GM12878 (cell line): Measurements from ENCODE around the gene CDC25A. TPM values are rescaled to one million over a fixed set of nuclear protein-coding genes. Genes with fewer than 3 reads are reported as not detected.

Experiments used
- ATAC-seq: fragments of 200-7000 bp; cut with Tn5 transposase; 3 replicates; pipeline ENCODE4 v1.9.1; 2020; ENCODE audit warnings: mild to moderate bottlenecking, moderate library complexity
- BruUV-seq: library from RNA; stranded (reverse); fragments of 400-500 nt; replicated peaks from 2 replicates; lab custom pipeline; 2021; lab: Mats Ljungman, UMichigan
- CTCF ChIA-PET: fragments of 300-600 bp; sonication (Branson Sonifier 250); formaldehyde crosslinking; extraction: SDS; loops from one replicate; lab custom pipeline; 2021; ENCODE audit warnings: inconsistent platforms; lab: Yijun Ruan, JAX
- POLR2A ChIA-PET: fragments of 350-600 bp; formaldehyde crosslinking; extraction: SDS; loops from one replicate; lab custom pipeline; 2021; ENCODE audit warnings: inconsistent platforms; lab: Charles Lee
- RAD21 ChIA-PET: fragments of 300-600 bp; sonication (Branson Sonifier 250); formaldehyde crosslinking; loops from one replicate; lab custom pipeline; 2023; ENCODE audit warnings: antibody characterized with exemption; ENCODE audit not compliant: unreplicated experiment; lab: Charles Lee
- SMC1A ChIA-PET: fragments of 300-600 bp; sonication (Branson Sonifier 250); formaldehyde crosslinking; loops from one replicate; lab custom pipeline; 2023; ENCODE audit not compliant: unreplicated experiment, uncharacterized antibody; lab: Charles Lee
- DNase-seq: peaks from one replicate; pipeline ENCODE4 v3.0.0-alpha.2; 2011; ENCODE audit warnings: low read depth, low spot score
- FAIRE-seq: peaks from 3 replicates; lab custom pipeline; 2011; peaks lifted over from hg19 to GRCh38; lab: Jason Lieb, UNC
- H2AFZ ChIP-seq: 2 replicates; pipeline ENCODE4 v1.6.0; 2011; ENCODE audit warnings: low read depth, low read length, control low read depth; ENCODE audit not compliant: control insufficient read depth
- H3K27ac ChIP-seq: 2 replicates; pipeline ENCODE4 v1.5.1; 2011; ENCODE audit warnings: control low read depth; ENCODE audit not compliant: control insufficient read depth, insufficient read depth
- H3K27me3 ChIP-seq, 2 experiments: replicated peaks in 1 of 2; 2 replicates each; pipeline versions ENCODE4 v1.6.0 to v1.6.1; 2011; ENCODE audit warnings: low read length in 1 of 2; ENCODE audit not compliant: control insufficient read depth in 2 of 2, insufficient read depth in 2 of 2
- H3K36me3 ChIP-seq, 2 experiments: 2 replicates each; pipeline ENCODE4 v1.5.1; 2011; ENCODE audit warnings: low read length in 1 of 2; ENCODE audit not compliant: control insufficient read depth in 2 of 2, insufficient read depth in 2 of 2
- H3K4me1 ChIP-seq: 2 replicates; pipeline ENCODE4 v1.6.1; 2011; ENCODE audit warnings: mild to moderate bottlenecking, low read length, moderate library complexity, mixed read lengths; ENCODE audit not compliant: control insufficient read depth, insufficient read depth
- H3K4me2 ChIP-seq: 2 replicates; pipeline ENCODE4 v1.6.0; 2011; ENCODE audit warnings: control low read depth; ENCODE audit not compliant: control insufficient read depth, insufficient read depth
- H3K4me3 ChIP-seq: fragments of 200-600 bp; sonication (generic); 2 replicates; pipeline ENCODE4 v1.5.1; 2016
- H3K79me2 ChIP-seq: 2 replicates; pipeline ENCODE4 v1.6.0; 2011; ENCODE audit warnings: low read length; ENCODE audit not compliant: control insufficient read depth, insufficient read depth
- H3K9ac ChIP-seq: 2 replicates; pipeline ENCODE4 v1.8.0; 2011; ENCODE audit warnings: low read length, control low read depth, mixed read lengths; ENCODE audit not compliant: control insufficient read depth, insufficient read depth
- H3K9me3 ChIP-seq: replicated peaks from 3 replicates; pipeline ENCODE4 v1.5.1; 2011; ENCODE audit warnings: mild to moderate bottlenecking, low read length; ENCODE audit not compliant: control insufficient read depth, insufficient read depth
- H4K20me1 ChIP-seq: 2 replicates; pipeline ENCODE4 v1.6.0; 2011; ENCODE audit not compliant: control insufficient read depth, insufficient read depth
- BHLHE40 ChIP-seq, 2 experiments: fragments of 450-650 bp in 1 of 2; IDR thresholded peaks; 2 replicates each; pipeline ENCODE4 v1.6.1; 2011 to 2017; ENCODE audit warnings: low read depth in 2 of 2, borderline replicate concordance in 1 of 2, improper control_type of control experiment in 1 of 2, low read length in 1 of 2, mild to moderate bottlenecking in 1 of 2
- LARP7 ChIP-seq: fragments of 450-650 bp; IDR thresholded peaks from 2 replicates; pipeline ENCODE4 v1.6.1; 2017; ENCODE audit warnings: mild to moderate bottlenecking
- NFXL1 ChIP-seq: fragments of 450-650 bp; IDR thresholded peaks from 2 replicates; pipeline ENCODE4 v1.6.1; 2017; ENCODE audit warnings: antibody characterized with exemption, mild to moderate bottlenecking, borderline replicate concordance
- SUPT20H ChIP-seq: IDR thresholded peaks from 2 replicates; pipeline ENCODE4 v1.6.1; 2011; ENCODE audit warnings: low read depth, mild to moderate bottlenecking, low read length, moderate library complexity, borderline replicate concordance; ENCODE audit not compliant: control insufficient read depth
- WGBS: methylation state at CpG from one replicate; pipeline ENCODE4 v1.1.6; 2016; ENCODE audit warnings: low lambda C conversion rate; ENCODE audit not compliant: insufficient replicate concordance, insufficient coverage; ENCODE audit errors: missing lambda C conversion rate; 5-methylcytosine and 5-hydroxymethylcytosine counted together
- in situ Hi-C: fragments of 300-500 bp; cut with MboI; formaldehyde crosslinking; loops from 9 replicates; pipeline ENCODE4 v1.14.3; 2018; ENCODE audit warnings: mixed read lengths
- intact Hi-C: fragments of 100-400 bp; cut with micrococcal nuclease; formaldehyde crosslinking; loops from one replicate; pipeline ENCODE4 v1.14.2; 2022; ENCODE audit not compliant: unreplicated experiment
- polyA plus RNA-seq, 11 experiments: library from polyadenylated mRNA; depleted of rRNA in 4 of 11; unstranded in 6 of 11; stranded (reverse) in 5 of 11; fragments of >200 nt; fragmentation: Nextera tagmentation in 4 of 11; fragmentation: Illumina TruSeq in 1 of 11; extraction: Ambion mirVana in 4 of 11; extraction: Trizol in 1 of 11; gene quantifications; 1 replicate in 1 of 11; 2 replicates in 10 of 11; pipeline versions ENCODE4 v1.2.1 to v1.2.3, GENCODE V29; 2011 to 2016; ENCODE audit warnings: inconsistent platforms in 2 of 11, missing spikeins in 2 of 11, low read depth in 1 of 11
- total RNA-seq, 4 experiments: library from RNA; depleted of rRNA in 3 of 4; stranded (reverse); fragments of >200 nt in 3 of 4; fragmentation: Illumina TruSeq in 1 of 4; extraction: Trizol in 1 of 4; gene quantifications; 2 replicates each; pipeline versions ENCODE4 v1.2.1 to v1.2.3, GENCODE V29; 2013 to 2021
- TF ChIP-seq, protein P1 (sequence below): fragments of 450-650 bp; formaldehyde crosslinking; IDR thresholded peaks from 2 replicates; pipeline ENCODE4 v1.5.0; 2022; ENCODE audit warnings: mild to moderate bottlenecking, missing genetic modification characterization

The CDC25A gene
- total and polyA plus RNA-seq, 10 of the 15 experiments (the other 5 are each of a cell fraction or from before 2014, with no cell fraction given): 2.9 to 36.6 (median 26.9) TPM

DNA sequence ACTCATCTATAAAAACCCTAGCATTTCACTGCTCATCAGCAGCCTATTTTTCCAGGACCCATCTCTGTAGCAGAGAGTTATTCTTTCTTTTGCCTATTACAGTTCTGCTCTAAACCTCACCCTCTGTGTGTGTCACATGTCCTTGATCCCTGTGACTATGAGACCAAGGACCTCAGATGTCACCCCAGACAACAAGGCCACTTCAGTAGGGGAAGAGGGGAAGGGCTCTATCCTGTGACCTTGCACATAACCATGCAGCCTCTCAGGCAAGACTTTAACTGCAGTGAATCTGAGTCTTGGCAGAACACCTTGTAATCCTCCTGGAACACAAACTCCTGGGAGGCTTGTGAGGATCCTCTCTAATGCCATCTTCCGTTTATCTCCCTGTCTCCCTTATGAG is 48.3 kb upstream of the CDC25A start (continued):
- TF ChIP-seq, protein P1, sequence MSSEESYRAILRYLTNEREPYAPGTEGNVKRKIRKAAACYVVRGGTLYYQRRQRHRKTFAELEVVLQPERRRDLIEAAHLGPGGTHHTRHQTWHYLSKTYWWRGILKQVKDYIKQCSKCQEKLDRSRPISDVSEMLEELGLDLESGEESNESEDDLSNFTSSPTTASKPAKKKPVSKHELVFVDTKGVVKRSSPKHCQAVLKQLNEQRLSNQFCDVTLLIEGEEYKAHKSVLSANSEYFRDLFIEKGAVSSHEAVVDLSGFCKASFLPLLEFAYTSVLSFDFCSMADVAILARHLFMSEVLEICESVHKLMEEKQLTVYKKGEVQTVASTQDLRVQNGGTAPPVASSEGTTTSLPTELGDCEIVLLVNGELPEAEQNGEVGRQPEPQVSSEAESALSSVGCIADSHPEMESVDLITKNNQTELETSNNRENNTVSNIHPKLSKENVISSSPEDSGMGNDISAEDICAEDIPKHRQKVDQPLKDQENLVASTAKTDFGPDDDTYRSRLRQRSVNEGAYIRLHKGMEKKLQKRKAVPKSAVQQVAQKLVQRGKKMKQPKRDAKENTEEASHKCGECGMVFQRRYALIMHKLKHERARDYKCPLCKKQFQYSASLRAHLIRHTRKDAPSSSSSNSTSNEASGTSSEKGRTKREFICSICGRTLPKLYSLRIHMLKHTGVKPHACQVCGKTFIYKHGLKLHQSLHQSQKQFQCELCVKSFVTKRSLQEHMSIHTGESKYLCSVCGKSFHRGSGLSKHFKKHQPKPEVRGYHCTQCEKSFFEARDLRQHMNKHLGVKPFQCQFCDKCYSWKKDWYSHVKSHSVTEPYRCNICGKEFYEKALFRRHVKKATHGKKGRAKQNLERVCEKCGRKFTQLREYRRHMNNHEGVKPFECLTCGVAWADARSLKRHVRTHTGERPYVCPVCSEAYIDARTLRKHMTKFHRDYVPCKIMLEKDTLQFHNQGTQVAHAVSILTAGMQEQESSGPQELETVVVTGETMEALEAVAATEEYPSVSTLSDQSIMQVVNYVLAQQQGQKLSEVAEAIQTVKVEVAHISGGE (CRISPR knock-in tag): no peak
- no peak for TF ChIP-seq SUPT20H

GRCh38 chr3:48233542-48233941 is 45.3 kb upstream of the CDC25A start:
- no peak; the same call in 1 of the 3 replicates for ATAC-seq
- Histone ChIP-seq H3K36me3 (no peaks in the 10 kb centered on the region), H3K79me2 (no peaks in the 10 kb centered on the region), H3K9me3 (no peaks in the 10 kb centered on the region), H3K4me2 (peak overlapping the region; percentile 50), H2AFZ (peak overlapping the region; percentile 44; the same call in 1 of the 2 replicates), H3K27ac (0 out of 2 replicates have a peak overlapping the region, but pooled peaks have one; percentile 24), H4K20me1 (no peaks in the 10 kb centered on the region), H3K27me3 (no peaks in the 10 kb centered on the region), H3K9ac (no peak overlapping the region), H3K4me3 (no peak overlapping the region), H3K4me1 (peaks cover 39% of the 10 kb centered on the region)
- 51% methylated on average over 2 of the region's 2 CpGs for WGBS
- DNase-seq: no peak
- ChIA-PET SMC1A (interaction anchor here (0.5 to 7.4 kb wide), 9 partner anchors 10 to 312 kb away, joined by 3 to 57 read pairs (median 3); no protein-coding TSS in a partner anchor), POLR2A (interaction anchor here (1.3 kb wide), 1 partner anchor 9 kb away, joined by 7 read pairs; no protein-coding TSS in a partner anchor), RAD21 (interaction anchor here (0.8 to 6.1 kb wide), 7 partner anchors 9 to 204 kb away, joined by 3 to 72 read pairs (median 5); partner anchors contain the start of genes CCDC51 and TMA7), CTCF (interaction anchor here (0.7 to 16.5 kb wide), 10 partner anchors 10 to 202 kb away, joined by 3 to 267 read pairs (median 4); partner anchors contain the start of gene CAMP)
- no peak for FAIRE-seq
- TF ChIP-seq BHLHE40 (IDR thresholded peaks at IDR 0.05; ENCODE audit: borderline replicate concordance in 1 of 2, low read depth in 2 of 2, low read length in 1 of 2) (peak in 1 of 2 experiments; percentile 74; a peak in 1 of 4 replicates), NFXL1 (no peak), LARP7 (no peak)
- intact Hi-C loops: loop anchor here (2.0 to 5.0 kb wide), 5 partner anchors 39 to 324 kb away; partner anchors contain the start of genes NME6 and PFKFB4
- in situ Hi-C loops: loop anchor here (5.0 kb wide), 1 partner anchor 204 kb away; no protein-coding TSS in a partner anchor
- BruUV-seq: no TSS peak
